ENCODE data around the gene PRR29. TPM values are rescaled to one million over a fixed set of nuclear protein-coding genes. Genes with fewer than 3 reads are reported as not detected.
"Not testable (repeated sequence)": the region's sequence is repeated elsewhere in the genome, so short reads cannot be mapped to it uniquely, and the experiment has no call there.

Gene PRR29
- total RNA-seq, 1 experiment from 2014 or later = 0.52 TPM

- no peaks in the 10 kb centered on the region for H3K36me3 ChIP-seq (replicated peaks; ENCODE audit: control insufficient read depth, insufficient read depth, low read length)
- peak; percentile 28 for DNase-seq
These were observed 9.7 kb downstream of the PRR29 start for GRCh38 chr17:64007838-64008282.

GRCh38 chr17:64008346-64008745 is 10.2 kb downstream of the PRR29 start:
- H3K4me3 ChIP-seq (ENCODE audit: insufficient read depth, low read depth, low read length) = no peak overlapping the region
- no peak for DNase-seq
- H3K36me3 ChIP-seq (replicated peaks; ENCODE audit: control insufficient read depth, insufficient read depth, low read length) = no peaks in the 10 kb centered on the region
- no peaks in the 10 kb centered on the region for H3K27me3 ChIP-seq (ENCODE audit: control insufficient read depth, insufficient read depth, low read length)

More at GRCh38 chr17:64007838-64008282, 9.7 kb downstream of the PRR29 start:
- Histone ChIP-seq H3K27me3 (ENCODE audit: control insufficient read depth, insufficient read depth, low read length) (no peaks in the 10 kb centered on the region), H3K4me3 (ENCODE audit: insufficient read depth, low read depth, low read length) (no peak overlapping the region)

DNA sequence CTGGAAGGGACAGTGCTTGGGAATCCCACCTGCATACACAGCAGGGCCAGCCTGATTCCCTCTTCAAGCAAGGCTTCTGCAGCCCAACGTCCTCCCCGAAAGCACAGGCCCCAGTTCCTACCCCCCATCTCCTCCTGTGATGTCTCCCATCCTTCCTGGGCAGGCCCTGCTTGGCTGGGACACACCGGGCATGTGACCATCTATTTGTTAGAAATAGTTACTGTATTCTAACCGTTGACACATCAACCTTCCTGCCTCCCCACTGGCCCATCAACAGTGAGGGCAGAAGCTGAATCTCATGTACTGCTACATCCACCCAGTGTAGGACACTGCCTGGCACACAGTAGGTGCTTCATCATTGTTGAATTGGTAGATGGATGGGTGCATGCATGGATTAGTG is 10.7 kb downstream of the PRR29 start:
- H3K27me3 ChIP-seq (ENCODE audit: control insufficient read depth, insufficient read depth, low read length) = no peaks in the 10 kb centered on the region
- H3K36me3 ChIP-seq (replicated peaks; ENCODE audit: control insufficient read depth, insufficient read depth, low read length) = no peaks in the 10 kb centered on the region
- DNase-seq = no peak
- H3K4me3 ChIP-seq (ENCODE audit: insufficient read depth, low read depth, low read length) = no peak overlapping the region

DNA sequence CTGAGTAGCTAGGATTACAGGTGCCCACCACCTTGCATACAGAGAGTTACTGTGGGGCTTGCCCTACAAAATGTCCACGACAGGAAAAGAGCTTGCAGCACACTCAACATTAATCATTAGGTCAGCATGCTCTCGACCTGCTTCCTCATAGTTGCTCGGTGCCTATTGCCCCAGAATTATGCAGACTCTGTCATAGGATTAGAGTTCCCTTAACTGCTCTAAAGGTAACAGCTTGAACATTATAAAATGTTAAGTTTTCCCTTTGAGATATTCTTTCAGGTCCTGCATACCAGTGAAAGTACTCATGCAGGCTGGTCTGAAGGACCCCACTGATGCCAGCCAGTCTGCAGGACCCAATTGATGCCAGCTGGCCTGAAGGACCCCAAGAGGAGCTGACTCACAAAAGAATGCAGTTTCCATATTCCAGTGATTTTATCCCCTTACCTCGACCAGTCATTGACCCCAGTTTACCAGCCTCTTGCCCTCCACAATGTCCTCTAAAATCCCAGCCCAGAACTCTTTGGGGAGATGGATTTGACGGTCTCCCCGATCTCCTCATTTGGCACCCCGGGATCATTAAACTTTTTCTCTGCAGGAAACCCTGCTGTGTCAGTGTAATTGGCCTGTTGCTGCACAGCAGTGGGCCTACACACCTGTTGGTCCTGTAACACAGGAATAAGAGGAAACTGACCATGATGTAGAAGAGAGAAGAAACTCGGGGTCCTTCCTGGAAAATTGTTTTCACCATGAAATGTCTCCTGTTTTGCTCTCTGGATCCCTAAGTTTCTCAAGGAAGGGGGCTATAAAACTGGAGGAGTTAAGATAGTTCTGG is 11.6 kb downstream of the PRR29 start:
- Histone ChIP-seq H3K36me3 (replicated peaks; ENCODE audit: control insufficient read depth, insufficient read depth, low read length) (no peaks in the 10 kb centered on the region), H3K27me3 (ENCODE audit: control insufficient read depth, insufficient read depth, low read length) (no peaks in the 10 kb centered on the region), H3K4me3 (ENCODE audit: insufficient read depth, low read depth, low read length) (no peak overlapping the region)
- DNase-seq = no peak

GRCh38 chr17:64015447-64015846 is 17.3 kb downstream of the PRR29 start:
- Histone ChIP-seq H3K36me3 (replicated peaks; ENCODE audit: control insufficient read depth, insufficient read depth, low read length) (no peaks in the 10 kb centered on the region), H3K4me3 (ENCODE audit: insufficient read depth, low read depth, low read length) (no peak overlapping the region), H3K27me3 (ENCODE audit: control insufficient read depth, insufficient read depth, low read length) (peaks cover 5% of the 10 kb centered on the region)
- no peak for DNase-seq

DNA sequence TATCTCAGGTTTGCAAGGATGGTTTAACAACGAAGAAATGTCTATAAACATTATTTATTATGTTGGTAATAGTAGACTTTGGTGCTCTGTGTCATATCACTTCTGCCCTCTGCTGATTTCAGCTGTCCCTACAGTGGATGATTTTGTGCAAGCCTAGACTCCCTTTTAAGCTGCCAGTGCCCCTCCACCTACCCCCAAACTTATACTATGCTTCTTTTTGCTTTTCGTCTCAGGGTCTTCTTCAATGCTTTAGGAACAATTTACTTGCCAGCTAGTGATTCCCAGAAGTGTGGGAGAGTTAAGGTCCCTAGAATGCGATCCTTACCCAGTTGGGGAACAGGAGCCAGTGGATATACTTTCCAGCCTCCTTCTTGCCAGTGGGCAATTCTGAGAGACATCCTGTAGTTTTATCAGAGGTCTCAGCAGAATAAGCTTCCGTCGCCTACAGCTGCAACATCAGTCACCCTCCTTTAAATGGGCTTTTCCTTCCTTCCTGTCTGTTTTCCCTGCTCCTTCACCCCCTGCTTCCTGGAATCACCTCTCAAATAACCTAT is 18.2 kb downstream of the PRR29 start:
- Histone ChIP-seq H3K36me3 (replicated peaks; ENCODE audit: control insufficient read depth, insufficient read depth, low read length) (no peaks in the 10 kb centered on the region), H3K4me3 (ENCODE audit: insufficient read depth, low read depth, low read length) (no peak overlapping the region), H3K27me3 (ENCODE audit: control insufficient read depth, insufficient read depth, low read length) (peaks cover 5% of the 10 kb centered on the region)
- DNase-seq = no peak

DNA sequence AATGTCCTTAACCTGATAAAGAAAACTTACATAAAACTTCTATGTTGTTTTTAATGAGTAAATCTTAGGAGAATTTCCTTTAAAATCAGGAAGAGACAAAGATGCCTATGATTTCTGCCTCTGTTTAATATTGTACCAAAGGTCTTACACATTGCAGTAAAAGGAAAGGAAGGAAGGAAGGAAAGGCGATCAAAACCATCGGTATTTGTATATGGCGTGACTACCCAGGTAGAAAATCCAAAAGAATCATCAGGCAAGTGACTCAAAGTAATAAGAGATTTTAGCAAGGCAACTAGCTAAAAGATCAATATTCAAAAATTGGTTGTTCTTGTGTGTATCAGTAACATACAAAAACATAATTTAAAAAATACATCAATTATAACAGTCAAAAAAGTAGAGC is 18.8 kb downstream of the PRR29 start:
- Histone ChIP-seq H3K27me3 (ENCODE audit: control insufficient read depth, insufficient read depth, low read length) (peaks cover 5% of the 10 kb centered on the region), H3K4me3 (ENCODE audit: insufficient read depth, low read depth, low read length) (no peak overlapping the region), H3K36me3 (replicated peaks; ENCODE audit: control insufficient read depth, insufficient read depth, low read length) (no peaks in the 10 kb centered on the region)
- no peak for DNase-seq

DNA sequence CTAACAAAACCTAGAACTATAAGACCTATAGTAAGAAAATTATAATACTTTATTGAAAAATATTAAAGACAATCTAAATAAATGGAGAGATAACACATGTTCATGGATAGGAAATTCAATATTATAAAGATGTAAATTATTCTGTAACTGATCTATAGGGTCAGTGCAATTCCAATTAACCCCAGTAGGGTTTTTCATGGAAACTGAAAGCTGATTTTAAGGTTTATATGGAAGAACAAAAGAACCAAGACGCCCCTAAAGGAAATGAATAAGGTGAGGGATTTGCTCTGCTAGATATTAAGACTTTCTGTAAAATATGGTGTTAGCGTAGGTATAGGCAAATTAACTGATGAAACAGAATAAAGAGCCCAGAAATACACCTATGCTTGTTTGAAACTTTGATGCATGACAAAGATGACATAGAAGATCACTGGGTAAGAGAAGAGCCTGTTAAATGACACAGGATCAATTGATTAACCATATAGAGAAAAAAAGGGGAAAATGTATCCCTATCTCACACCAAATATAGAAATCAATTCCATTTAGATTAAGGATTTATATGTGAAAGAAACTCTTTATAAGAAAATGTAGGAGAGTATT is 19.3 kb downstream of the PRR29 start:
- H3K36me3 ChIP-seq (replicated peaks; ENCODE audit: control insufficient read depth, insufficient read depth, low read length) = no peaks in the 10 kb centered on the region
- no peak overlapping the region for H3K4me3 ChIP-seq (ENCODE audit: insufficient read depth, low read depth, low read length)
- no peak for DNase-seq
- peaks cover 5% of the 10 kb centered on the region for H3K27me3 ChIP-seq (ENCODE audit: control insufficient read depth, insufficient read depth, low read length)

DNA sequence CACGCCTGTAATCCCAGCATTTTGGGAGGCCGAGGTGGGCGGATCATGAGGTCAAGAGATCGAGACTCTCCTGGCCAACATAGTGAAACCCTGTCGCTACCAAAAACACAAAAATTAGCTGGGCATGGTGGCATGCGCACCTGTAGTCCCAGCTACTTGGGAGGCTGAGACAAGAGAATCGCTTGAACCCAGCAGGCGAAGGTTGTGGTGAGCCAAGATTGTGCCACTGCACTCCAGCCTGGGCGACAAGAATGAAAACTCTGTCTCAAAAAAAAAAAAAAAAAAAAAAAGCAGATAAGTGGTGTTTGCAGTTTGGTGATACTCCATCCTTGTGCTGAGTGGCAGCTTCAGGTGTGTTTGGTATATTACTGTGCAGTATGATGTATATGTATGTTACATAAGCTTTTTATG is 21.4 kb downstream of the PRR29 start:
- H3K4me3 ChIP-seq (ENCODE audit: insufficient read depth, low read depth, low read length); H3K27me3 ChIP-seq (ENCODE audit: control insufficient read depth, insufficient read depth, low read length); DNase-seq; H3K36me3 ChIP-seq (replicated peaks; ENCODE audit: control insufficient read depth, insufficient read depth, low read length): not testable (repeated sequence)

- H3K27me3 ChIP-seq (ENCODE audit: control insufficient read depth, insufficient read depth, low read length) = peaks cover 5% of the 10 kb centered on the region
- peak within 1 kb of the TSS; percentile 32 for H3K4me3 ChIP-seq (ENCODE audit: insufficient read depth, low read depth, low read length)
- peak; percentile 32 for DNase-seq
- no peaks in the 10 kb centered on the region for H3K36me3 ChIP-seq (replicated peaks; ENCODE audit: control insufficient read depth, insufficient read depth, low read length)
These were observed 22.1 kb downstream of the PRR29 start, which contains the start of gene ICAM2 for GRCh38 chr17:64020056-64020766. Gene ICAM2, minus strand, starts transcription at chr17:64020633. Its CDS starts 13,942 bp downstream, at chr17:64006691.

GRCh38 chr17:64022611-64023063 is 24.5 kb downstream of the PRR29 start:
- Histone ChIP-seq H3K4me3 (ENCODE audit: insufficient read depth, low read depth, low read length) (no peak overlapping the region), H3K36me3 (replicated peaks; ENCODE audit: control insufficient read depth, insufficient read depth, low read length) (no peaks in the 10 kb centered on the region), H3K27me3 (ENCODE audit: control insufficient read depth, insufficient read depth, low read length) (peaks cover 7% of the 10 kb centered on the region)
- no peak for DNase-seq

DNA sequence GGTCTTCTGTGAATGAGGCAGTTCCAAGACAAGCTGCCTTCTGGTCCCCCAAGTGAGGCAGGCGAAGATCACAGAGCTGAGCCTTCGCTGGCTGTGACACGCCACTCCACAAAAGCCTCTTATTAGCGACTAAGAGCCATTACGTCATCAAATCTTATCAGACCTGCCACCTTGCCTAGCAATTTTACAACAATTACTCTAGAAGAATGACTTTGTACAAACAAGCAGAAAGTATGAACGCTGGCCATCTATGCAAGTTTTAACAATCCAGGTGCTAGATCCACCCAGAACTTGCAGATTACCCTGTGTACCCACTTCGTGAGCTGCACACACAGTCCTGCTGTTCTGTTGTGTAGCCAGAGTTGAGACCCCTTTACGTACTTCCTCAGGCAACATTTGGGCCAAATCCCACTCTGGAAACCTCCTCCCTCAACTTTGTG is 26.1 kb downstream of the PRR29 start:
- no peaks in the 10 kb centered on the region for H3K36me3 ChIP-seq (replicated peaks; ENCODE audit: control insufficient read depth, insufficient read depth, low read length)
- DNase-seq = no peak
- peaks cover 7% of the 10 kb centered on the region for H3K27me3 ChIP-seq (ENCODE audit: control insufficient read depth, insufficient read depth, low read length)
- no peak overlapping the region for H3K4me3 ChIP-seq (ENCODE audit: insufficient read depth, low read depth, low read length)

DNA sequence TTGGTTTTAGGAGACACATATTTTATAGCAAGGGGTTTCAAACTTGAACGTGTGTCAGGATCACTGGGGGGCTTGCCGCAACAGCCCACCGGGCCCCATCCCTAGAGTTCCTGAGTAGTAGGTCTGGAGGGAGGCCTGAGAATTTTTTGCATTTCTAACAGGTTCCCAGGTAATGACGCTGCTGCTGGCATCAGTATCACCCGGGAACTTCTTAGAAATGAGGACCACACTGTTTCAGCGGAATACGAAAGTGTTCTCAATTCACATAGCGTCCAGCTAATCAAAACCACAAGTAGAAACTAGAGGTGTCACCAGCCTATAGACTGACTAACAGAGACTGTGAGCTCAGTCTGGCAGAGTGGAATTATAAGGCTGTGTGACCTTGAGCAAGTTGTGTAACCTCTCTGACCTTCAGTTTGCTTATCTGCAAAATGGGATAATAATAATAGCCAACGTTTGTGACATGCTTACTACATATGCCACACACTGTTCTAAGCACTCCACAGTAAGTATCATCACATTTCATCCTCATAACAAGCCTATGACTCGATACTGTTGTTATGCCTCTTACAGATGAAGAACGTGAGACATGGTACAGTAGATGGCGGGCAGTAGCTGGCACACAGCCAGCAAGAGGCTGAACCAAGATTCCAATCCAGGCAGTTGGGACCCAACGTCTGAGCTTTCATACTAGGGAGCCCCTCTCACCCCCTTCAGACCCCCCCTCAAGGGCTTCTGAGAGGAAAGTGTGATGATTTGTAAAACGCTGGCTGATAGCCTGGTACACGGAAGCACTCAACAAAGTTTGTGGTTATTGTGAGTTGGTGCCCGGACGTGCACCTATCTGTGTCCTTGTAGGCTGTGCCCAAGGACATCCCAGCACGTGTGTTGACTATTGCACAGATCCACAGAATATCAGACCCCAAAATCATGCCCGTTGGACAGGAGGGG is 26.9 kb downstream of the PRR29 start:
- peak; percentile 5 for DNase-seq
- no peak overlapping the region for H3K4me3 ChIP-seq (ENCODE audit: insufficient read depth, low read depth, low read length)
- H3K27me3 ChIP-seq (ENCODE audit: control insufficient read depth, insufficient read depth, low read length) = peaks cover 6% of the 10 kb centered on the region
- no peaks in the 10 kb centered on the region for H3K36me3 ChIP-seq (replicated peaks; ENCODE audit: control insufficient read depth, insufficient read depth, low read length)

Data from H7 (cell line).